Measurements from ENCODE around the gene ACTL7B. TPM values are rescaled to one million over a fixed set of nuclear protein-coding genes. Genes with fewer than 3 reads are reported as not detected.

ACTL7B gene
- total RNA-seq, 4 donors from 2014 or later: not detected

DNA sequence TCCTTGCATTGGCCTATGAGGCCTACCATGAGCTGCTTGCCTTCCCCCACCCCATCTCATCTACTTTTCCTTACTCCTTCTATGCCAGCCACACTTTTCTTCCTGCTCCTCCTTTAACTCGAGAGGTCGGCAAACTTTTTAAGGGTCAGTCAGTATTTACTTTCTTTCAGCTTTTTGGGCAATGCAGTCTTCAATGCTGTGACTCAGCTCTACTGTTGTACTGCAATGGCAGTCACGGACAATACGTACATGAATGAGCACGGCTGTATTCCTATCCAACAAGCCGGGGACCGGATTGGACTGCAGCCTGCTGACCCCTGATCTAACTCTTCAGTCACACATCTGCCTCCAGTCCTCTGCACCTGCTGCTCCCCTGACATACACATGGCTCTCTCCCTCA, 5.7 kb upstream of the ACTL7B start:
- Histone ChIP-seq H3K4me1 (peaks cover 0 to 10% (median 0%) of the 10 kb centered on the region in 3 donors), H3K27me3 (no peaks in the 10 kb centered on the region), H3K36me3 (no peaks in the 10 kb centered on the region), H3K27ac (no peak overlapping the region), H3K9me3 (no peaks in the 10 kb centered on the region), H3K4me3 (no peak overlapping the region)
- intact Hi-C loops (cut with DNase I): no loop called here
- no peak for DNase-seq
- TF ChIP-seq POLR2A (IDR thresholded peaks at IDR 0.05): no peak
- TF ChIP-seq, protein P1, sequence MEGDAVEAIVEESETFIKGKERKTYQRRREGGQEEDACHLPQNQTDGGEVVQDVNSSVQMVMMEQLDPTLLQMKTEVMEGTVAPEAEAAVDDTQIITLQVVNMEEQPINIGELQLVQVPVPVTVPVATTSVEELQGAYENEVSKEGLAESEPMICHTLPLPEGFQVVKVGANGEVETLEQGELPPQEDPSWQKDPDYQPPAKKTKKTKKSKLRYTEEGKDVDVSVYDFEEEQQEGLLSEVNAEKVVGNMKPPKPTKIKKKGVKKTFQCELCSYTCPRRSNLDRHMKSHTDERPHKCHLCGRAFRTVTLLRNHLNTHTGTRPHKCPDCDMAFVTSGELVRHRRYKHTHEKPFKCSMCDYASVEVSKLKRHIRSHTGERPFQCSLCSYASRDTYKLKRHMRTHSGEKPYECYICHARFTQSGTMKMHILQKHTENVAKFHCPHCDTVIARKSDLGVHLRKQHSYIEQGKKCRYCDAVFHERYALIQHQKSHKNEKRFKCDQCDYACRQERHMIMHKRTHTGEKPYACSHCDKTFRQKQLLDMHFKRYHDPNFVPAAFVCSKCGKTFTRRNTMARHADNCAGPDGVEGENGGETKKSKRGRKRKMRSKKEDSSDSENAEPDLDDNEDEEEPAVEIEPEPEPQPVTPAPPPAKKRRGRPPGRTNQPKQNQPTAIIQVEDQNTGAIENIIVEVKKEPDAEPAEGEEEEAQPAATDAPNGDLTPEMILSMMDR (IDR thresholded peaks at IDR 0.05): no peak
- WGBS, 2 donors: 81 to 84% methylated on average over 4 to 7 of the region's 7 CpGs

DNA sequence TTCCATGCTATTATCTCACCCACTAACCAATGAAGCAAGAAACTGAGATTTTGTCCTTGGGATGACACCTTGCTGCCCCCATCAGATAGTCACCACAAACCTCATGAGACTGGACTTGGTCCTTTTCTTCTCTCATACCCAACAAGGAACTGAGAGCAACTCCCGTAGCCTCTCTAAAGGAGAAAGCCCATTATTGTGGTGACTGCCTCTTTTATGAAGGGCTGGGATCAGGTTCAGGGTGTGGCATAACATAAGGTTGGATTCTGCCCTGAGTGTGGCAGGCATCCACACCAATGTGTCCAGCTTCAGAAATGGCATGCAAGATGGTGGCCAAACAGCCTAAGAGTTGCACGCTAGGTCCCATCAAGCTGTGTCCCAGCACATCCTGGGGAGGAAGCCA, 5.0 kb upstream of the ACTL7B start:
- WGBS, 2 donors: 33 to 83% methylated on average over 1 to 2 of the region's 2 CpGs
- Histone ChIP-seq H3K27ac (no peak overlapping the region), H3K4me3 (no peak overlapping the region), H3K9me3 (no peaks in the 10 kb centered on the region), H3K27me3 (no peaks in the 10 kb centered on the region), H3K4me1 (peaks cover 0 to 10% (median 0%) of the 10 kb centered on the region in 3 donors), H3K36me3 (no peaks in the 10 kb centered on the region)
- TF ChIP-seq, protein P1 (IDR thresholded peaks at IDR 0.05): no peak
- TF ChIP-seq POLR2A (IDR thresholded peaks at IDR 0.05): no peak
- no peak for DNase-seq
- intact Hi-C loops (cut with DNase I): no loop called here

DNA sequence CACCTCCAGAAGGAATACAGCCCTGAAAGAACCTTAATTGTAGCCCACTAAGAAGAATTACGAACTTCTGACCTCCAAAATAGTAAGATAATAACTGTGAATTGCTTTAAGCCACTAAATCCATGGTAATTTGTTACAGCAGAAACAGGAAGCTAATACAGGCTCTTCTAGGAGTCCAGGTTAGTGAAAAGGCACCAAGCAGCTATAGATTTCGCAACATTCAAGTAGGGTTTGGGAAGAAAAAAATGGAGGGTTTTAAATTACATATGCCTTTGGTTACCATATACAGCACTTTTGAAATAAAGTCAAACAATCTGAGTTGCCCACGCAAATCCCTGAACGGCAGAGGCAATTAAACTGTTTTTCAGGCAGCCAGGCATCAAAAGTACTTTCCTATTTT, 4.6 kb upstream of the ACTL7B start:
- Histone ChIP-seq H3K36me3 (no peaks in the 10 kb centered on the region), H3K27ac (no peak overlapping the region), H3K4me1 (peaks cover 0 to 10% (median 0%) of the 10 kb centered on the region in 3 donors), H3K4me3 (no peak overlapping the region), H3K9me3 (no peaks in the 10 kb centered on the region), H3K27me3 (no peaks in the 10 kb centered on the region)
- TF ChIP-seq POLR2A (IDR thresholded peaks at IDR 0.05): no peak
- TF ChIP-seq, protein P1 (IDR thresholded peaks at IDR 0.05): no peak
- intact Hi-C loops (cut with DNase I): no loop called here
- WGBS, 2 donors: 72 to 82% methylated on average over 4 of the region's 4 CpGs
- DNase-seq: no peak

DNA sequence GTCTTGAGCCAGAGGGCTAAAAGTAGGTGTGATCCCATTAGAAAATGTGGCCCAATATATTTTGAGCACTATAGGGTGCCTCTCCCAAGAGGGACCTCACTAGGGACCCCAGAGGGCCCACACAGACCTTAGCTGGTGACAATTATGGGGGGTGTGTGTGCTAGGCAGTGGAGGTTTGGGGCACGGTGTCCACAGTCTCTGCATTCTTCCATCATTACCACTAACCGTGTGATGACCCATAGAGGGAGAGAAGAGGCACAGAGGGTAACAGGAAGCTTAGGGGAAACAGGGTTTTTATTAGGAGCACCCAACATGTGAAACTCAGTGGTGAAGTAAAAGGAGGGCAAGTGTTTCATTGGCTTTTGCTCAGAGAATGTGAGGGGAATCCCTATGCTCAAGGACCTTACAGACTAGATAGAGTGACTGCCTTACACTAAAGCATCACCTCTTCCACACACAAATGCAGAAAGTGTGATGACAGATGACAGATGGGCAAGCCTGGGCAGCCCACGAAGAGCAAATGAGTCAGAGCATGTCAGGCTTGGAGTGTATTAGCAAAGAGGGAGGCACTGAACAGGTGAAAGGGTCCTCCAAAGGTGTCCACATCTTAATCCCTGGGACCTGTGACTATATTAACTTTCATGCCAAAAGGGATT, 3.8 kb upstream of the ACTL7B start:
- WGBS, 2 donors: 42 to 65% methylated on average over 3 of the region's 3 CpGs
- Histone ChIP-seq H3K4me1 (peaks cover 0 to 10% (median 0%) of the 10 kb centered on the region in 3 donors), H3K4me3 (no peak overlapping the region), H3K36me3 (no peaks in the 10 kb centered on the region), H3K27ac (no peak overlapping the region), H3K27me3 (no peaks in the 10 kb centered on the region), H3K9me3 (no peaks in the 10 kb centered on the region)
- TF ChIP-seq POLR2A (IDR thresholded peaks at IDR 0.05): no peak
- TF ChIP-seq, protein P1 (IDR thresholded peaks at IDR 0.05): no peak
- no peak for DNase-seq
- intact Hi-C loops (cut with DNase I): no loop called here

DNA sequence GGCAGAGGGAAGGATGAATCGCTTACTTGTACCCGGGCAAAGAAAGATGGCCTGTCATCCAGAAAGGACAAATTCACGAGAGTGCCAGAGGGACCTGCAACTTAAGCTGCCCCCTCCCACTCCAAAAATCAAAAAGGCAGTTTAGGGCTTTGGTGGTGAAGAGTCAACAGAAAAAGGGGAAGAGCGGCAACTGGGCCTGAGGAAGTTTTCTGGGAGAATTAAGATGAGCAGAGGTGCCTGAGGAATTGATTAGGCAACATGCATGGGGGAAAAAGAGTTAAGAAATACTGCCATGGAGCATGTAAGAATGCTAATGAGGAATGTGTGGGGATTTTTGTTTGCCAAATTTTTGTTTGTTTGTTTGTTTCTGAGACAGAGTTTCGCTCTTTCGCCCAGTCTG, 1.8 kb upstream of the ACTL7B start:
- no peak for DNase-seq
- no peaks in the 10 kb centered on the region for H3K36me3 ChIP-seq
- H3K9me3 ChIP-seq: no peaks in the 10 kb centered on the region
- H3K27ac ChIP-seq: no peak overlapping the region
- no peak overlapping the region for H3K4me3 ChIP-seq
- H3K4me1 ChIP-seq: peaks cover 0 to 10% (median 0%) of the 10 kb centered on the region in 3 donors
- WGBS, 2 donors: 82 to 92% methylated on average over 5 to 6 of the region's 6 CpGs
- intact Hi-C loops (cut with DNase I): no loop called here
- no peaks in the 10 kb centered on the region for H3K27me3 ChIP-seq
- no peak for TF ChIP-seq POLR2A (IDR thresholded peaks at IDR 0.05)
- TF ChIP-seq, protein P1 (IDR thresholded peaks at IDR 0.05): no peak
